Activated CD8-positive, alpha-beta T cell treated with anti-CD3 and anti-CD28 coated beads for 36 hours (primary cell): ENCODE results near the gene ATP10A. TPM values are rescaled to one million over a fixed set of nuclear protein-coding genes. Genes with fewer than 3 reads are reported as not detected.
A peak's percentile ranks its signal among the peaks of the same experiment; 100 is the strongest.

ENCODE experiments used
- ATAC-seq: fragments of 200-7000 bp; cut with Tn5 transposase; one replicate; pipeline ENCODE4 v1.10.0; 2021; ENCODE audit warnings: mild to moderate bottlenecking, moderate library complexity
- CTCF ChIA-PET: fragments of 350-600 bp; sonication (Branson Sonifier 250); formaldehyde crosslinking; loops from one replicate; lab custom pipeline; 2021; ENCODE audit warnings: antibody characterized with exemption; lab: Charles Lee
- POLR2A ChIA-PET: fragments of 350-600 bp; sonication (Branson Sonifier 250); formaldehyde crosslinking; loops from one replicate; lab custom pipeline; 2021; ENCODE audit warnings: antibody characterized with exemption; lab: Charles Lee
- DNase-seq: peaks from one replicate; pipeline ENCODE4 v3.0.0-alpha.2; 2020
- H3K27ac Mint-ChIP-seq: one replicate; pipeline ENCODE4 v1.8.0; 2021; ENCODE audit warnings: mild to moderate bottlenecking, mixed read lengths
- H3K27me3 Mint-ChIP-seq: one replicate; pipeline ENCODE4 v1.8.0; 2021; ENCODE audit warnings: mixed read lengths
- H3K36me3 Mint-ChIP-seq: one replicate; pipeline ENCODE4 v1.8.0; 2021; ENCODE audit warnings: low read depth, mixed read lengths
- H3K4me1 Mint-ChIP-seq: one replicate; pipeline ENCODE4 v1.8.0; 2021; ENCODE audit warnings: low read depth, mixed read lengths
- H3K4me3 Mint-ChIP-seq: one replicate; pipeline ENCODE4 v1.8.0; 2021; ENCODE audit warnings: mild to moderate bottlenecking, moderate library complexity, mixed read lengths
- H3K9me3 Mint-ChIP-seq: one replicate; pipeline ENCODE4 v1.8.0; 2021; ENCODE audit warnings: mixed read lengths
- CTCF ChIP-seq: fragments of 200-600 bp; IDR thresholded peaks from one replicate; pipeline ENCODE4 v1.8.0; 2022; ENCODE audit warnings: antibody characterized with exemption, mild to moderate bottlenecking
- intact Hi-C: fragments of 100-400 bp; cut with micrococcal nuclease; formaldehyde crosslinking; loops from one replicate; pipeline ENCODE4 v1.10.0; 2022
- total RNA-seq, 2 experiments: library from RNA; stranded (reverse); gene quantifications; one replicate each; pipeline ENCODE4 v1.2.3, GENCODE V29; 2021

ATP10A gene
- total RNA-seq, 2 experiments from 2014 or later: 17.8 to 21.0 TPM

GRCh38 chr15:25812845-25813244 is 50.3 kb downstream of the ATP10A start:
- H3K4me3 Mint-ChIP-seq: no peak overlapping the region
- POLR2A ChIA-PET: no interaction called here
- intact Hi-C loops: no loop called here

GRCh38 chr15:25812073-25812472 is 51.1 kb downstream of the ATP10A start:
- H3K27ac Mint-ChIP-seq: peak overlapping the region; percentile 50
- no peak for TF ChIP-seq CTCF
- H3K4me3 Mint-ChIP-seq: no peak overlapping the region
- CTCF ChIA-PET: interaction anchor here (1.0 kb wide), 2 partner anchors 16 to 28 kb away, joined by 3 to 4 read pairs; no protein-coding TSS in a partner anchor
- H3K36me3 Mint-ChIP-seq: peaks cover 7% of the 10 kb centered on the region
- H3K4me1 Mint-ChIP-seq: peaks cover 57% of the 10 kb centered on the region
- intact Hi-C loops: no loop called here
- POLR2A ChIA-PET: no interaction called here
- ATAC-seq: peak; percentile 13
- no peaks in the 10 kb centered on the region for H3K27me3 Mint-ChIP-seq
- DNase-seq: no peak
- no peaks in the 10 kb centered on the region for H3K9me3 Mint-ChIP-seq

More at GRCh38 chr15:25812845-25813244, 50.3 kb downstream of the ATP10A start:
- TF ChIP-seq CTCF: no peak
- Mint-ChIP-seq H3K27ac (peak overlapping the region; percentile 58), H3K36me3 (peaks cover 5% of the 10 kb centered on the region), H3K27me3 (no peaks in the 10 kb centered on the region), H3K9me3 (no peaks in the 10 kb centered on the region), H3K4me1 (peaks cover 59% of the 10 kb centered on the region)
- CTCF ChIA-PET: interaction anchor here (1.0 kb wide), 3 partner anchors 15 to 29 kb away, joined by 3 to 4 read pairs (median 3); no protein-coding TSS in a partner anchor
- DNase-seq (no peak), ATAC-seq (no peak)

GRCh38 chr15:25811481-25811906 is 51.6 kb downstream of the ATP10A start:
- H3K36me3 Mint-ChIP-seq: peaks cover 10% of the 10 kb centered on the region
- peak; percentile 58 for ATAC-seq
- no peak for TF ChIP-seq CTCF
- ChIA-PET CTCF (no interaction called here), POLR2A (interaction anchor here (0.6 kb wide), 1 partner anchor 1637 kb away, joined by 3 read pairs; no protein-coding TSS in a partner anchor)
- peak overlapping the region; percentile 69 for H3K27ac Mint-ChIP-seq
- peak; percentile 52 for DNase-seq
- intact Hi-C loops: no loop called here
- no peak overlapping the region for H3K4me3 Mint-ChIP-seq
- no peaks in the 10 kb centered on the region for H3K9me3 Mint-ChIP-seq
- peaks cover 61% of the 10 kb centered on the region for H3K4me1 Mint-ChIP-seq
- H3K27me3 Mint-ChIP-seq: no peaks in the 10 kb centered on the region

- Mint-ChIP-seq H3K27me3 (no peaks in the 10 kb centered on the region), H3K36me3 (peaks cover 10% of the 10 kb centered on the region), H3K4me1 (peaks cover 66% of the 10 kb centered on the region), H3K4me3 (no peak overlapping the region), H3K9me3 (no peaks in the 10 kb centered on the region), H3K27ac (peak overlapping the region; percentile 69)
- CTCF ChIA-PET: interaction anchor here (1.1 kb wide), 1 partner anchor 27 kb away, joined by 4 read pairs; no protein-coding TSS in a partner anchor
- intact Hi-C loops: no loop called here
- ATAC-seq: peak; percentile 57
- no peak for TF ChIP-seq CTCF
- POLR2A ChIA-PET: interaction anchor here (0.6 kb wide), 1 partner anchor 1636 kb away, joined by 3 read pairs; no protein-coding TSS in a partner anchor
- peak; percentile 39 for DNase-seq
These were observed 52.5 kb downstream of the ATP10A start for GRCh38 chr15:25810631-25811091.

GRCh38 chr15:25810154-25810553 is 53.0 kb downstream of the ATP10A start:
- H3K27ac Mint-ChIP-seq: no peak overlapping the region
- ATAC-seq: no peak
- intact Hi-C loops: no loop called here

More at GRCh38 chr15:25810154-25810553, 53.0 kb downstream of the ATP10A start:
- TF ChIP-seq CTCF: no peak
- Mint-ChIP-seq H3K9me3 (no peaks in the 10 kb centered on the region), H3K27me3 (no peaks in the 10 kb centered on the region), H3K4me1 (peaks cover 64% of the 10 kb centered on the region), H3K36me3 (peaks cover 10% of the 10 kb centered on the region), H3K4me3 (no peak overlapping the region)
- POLR2A ChIA-PET: no interaction called here
- CTCF ChIA-PET: interaction anchor here (1.1 kb wide), 1 partner anchor 27 kb away, joined by 4 read pairs; no protein-coding TSS in a partner anchor
- no peak for DNase-seq
